ENCODE results near the gene ADGRE3.

The ADGRE3 gene

GRCh38 chr19:14674764-14675163 lies at the start of gene ADGRE3:
Gene ADGRE3, minus strand, starts transcription at chr19:14674844. Its CDS starts 74 bp downstream, at chr19:14674770.
- Histone ChIP-seq H3K36me3 (no peaks in the 10 kb centered on the region), H3K27ac (no peak within 1 kb of the TSS), H3K27me3 (ENCODE audit: insufficient read depth, low read depth, severe bottlenecking) (peaks cover 94% of the 10 kb centered on the region), H3K4me3 (ENCODE audit: low read depth, low read length) (no peak within 1 kb of the TSS), H3K9me3 (ENCODE audit: severe bottlenecking) (peaks cover 4% of the 10 kb centered on the region)
- no peak for TF ChIP-seq CTCF (IDR thresholded peaks at IDR 0.05; ENCODE audit: low read depth, low read length)
- no peak for DNase-seq

- DNase-seq, result no peak
- Histone ChIP-seq H3K9me3 (ENCODE audit: severe bottlenecking) (peaks cover 21% of the 10 kb centered on the region), H3K36me3 (peaks cover 24% of the 10 kb centered on the region), H3K27me3 (ENCODE audit: insufficient read depth, low read depth, severe bottlenecking) (peaks cover 19% of the 10 kb centered on the region), H3K4me3 (ENCODE audit: low read depth, low read length) (no peak overlapping the region), H3K27ac (no peak overlapping the region)
- TF ChIP-seq CTCF (IDR thresholded peaks at IDR 0.05; ENCODE audit: low read depth, low read length), result no peak
Observed at GRCh38 chr19:14722127-14722526, 47.5 kb upstream of the ADGRE3 start.

GRCh38 chr19:14719162-14719561 lies 44.5 kb upstream of the ADGRE3 start:
- Histone ChIP-seq H3K27ac (no peak overlapping the region), H3K36me3 (peaks cover 28% of the 10 kb centered on the region), H3K9me3 (ENCODE audit: severe bottlenecking) (peaks cover 14% of the 10 kb centered on the region), H3K4me3 (ENCODE audit: low read depth, low read length) (no peak overlapping the region), H3K27me3 (ENCODE audit: insufficient read depth, low read depth, severe bottlenecking) (no peaks in the 10 kb centered on the region)
- TF ChIP-seq CTCF (IDR thresholded peaks at IDR 0.05; ENCODE audit: low read depth, low read length), result no peak
- DNase-seq, result no peak

- no peak for DNase-seq
- no peak overlapping the region for H3K4me3 ChIP-seq (ENCODE audit: low read depth, low read length)
- TF ChIP-seq CTCF (IDR thresholded peaks at IDR 0.05; ENCODE audit: low read depth, low read length), result no peak
- H3K9me3 ChIP-seq (ENCODE audit: severe bottlenecking), result peaks cover 14% of the 10 kb centered on the region
- peaks cover 28% of the 10 kb centered on the region for H3K36me3 ChIP-seq
- no peaks in the 10 kb centered on the region for H3K27me3 ChIP-seq (ENCODE audit: insufficient read depth, low read depth, severe bottlenecking)
- H3K27ac ChIP-seq, result no peak overlapping the region
Observed at GRCh38 chr19:14718522-14719116, 44.0 kb upstream of the ADGRE3 start.

- H3K27ac ChIP-seq, result no peak overlapping the region
- H3K4me3 ChIP-seq (ENCODE audit: low read depth, low read length), result no peak overlapping the region
- no peak for TF ChIP-seq CTCF (IDR thresholded peaks at IDR 0.05; ENCODE audit: low read depth, low read length)
- H3K36me3 ChIP-seq, result peaks cover 28% of the 10 kb centered on the region
- H3K9me3 ChIP-seq (ENCODE audit: severe bottlenecking), result peaks cover 14% of the 10 kb centered on the region
- DNase-seq, result no peak
- no peaks in the 10 kb centered on the region for H3K27me3 ChIP-seq (ENCODE audit: insufficient read depth, low read depth, severe bottlenecking)
Observed at GRCh38 chr19:14715841-14716240, 41.2 kb upstream of the ADGRE3 start.

GRCh38 chr19:14704450-14704849 lies 29.8 kb upstream of the ADGRE3 start:
- DNase-seq, result no peak
- Histone ChIP-seq H3K36me3 (peaks cover 25% of the 10 kb centered on the region), H3K27me3 (ENCODE audit: insufficient read depth, low read depth, severe bottlenecking) (no peaks in the 10 kb centered on the region), H3K9me3 (ENCODE audit: severe bottlenecking) (no peaks in the 10 kb centered on the region), H3K27ac (no peak overlapping the region), H3K4me3 (ENCODE audit: low read depth, low read length) (no peak overlapping the region)
- no peak for TF ChIP-seq CTCF (IDR thresholded peaks at IDR 0.05; ENCODE audit: low read depth, low read length)
